GM13977 (cell line): Measurements from ENCODE around the gene PRKCA.
"Not testable (repeated sequence)": the region's sequence is repeated elsewhere in the genome, so short reads cannot be mapped to it uniquely, and the experiment has no call there.

Experiments
- DNase-seq: peaks from one replicate; pipeline ENCODE4 v3.0.0; 2012; ENCODE audit warnings: low spot score
- in situ Hi-C: fragments of 300-500 bp; cut with MboI; formaldehyde crosslinking; loops from one replicate; pipeline ENCODE4 v1.12.0; 2022; ENCODE audit warnings: low sequenced_read_pairs, low pct_unique_long_range_greater_than_20kb, mixed read lengths, inconsistent platforms; ENCODE audit not compliant: unreplicated experiment
- TF ChIP-seq, protein P1 (sequence below): IDR thresholded peaks from 2 replicates; pipeline ENCODE4 v1.5.1; 2012; ENCODE audit warnings: mild to moderate bottlenecking, control low read depth; ENCODE audit not compliant: insufficient read depth; ENCODE audit errors: extremely low read depth, missing control alignments

The PRKCA gene

DNA sequence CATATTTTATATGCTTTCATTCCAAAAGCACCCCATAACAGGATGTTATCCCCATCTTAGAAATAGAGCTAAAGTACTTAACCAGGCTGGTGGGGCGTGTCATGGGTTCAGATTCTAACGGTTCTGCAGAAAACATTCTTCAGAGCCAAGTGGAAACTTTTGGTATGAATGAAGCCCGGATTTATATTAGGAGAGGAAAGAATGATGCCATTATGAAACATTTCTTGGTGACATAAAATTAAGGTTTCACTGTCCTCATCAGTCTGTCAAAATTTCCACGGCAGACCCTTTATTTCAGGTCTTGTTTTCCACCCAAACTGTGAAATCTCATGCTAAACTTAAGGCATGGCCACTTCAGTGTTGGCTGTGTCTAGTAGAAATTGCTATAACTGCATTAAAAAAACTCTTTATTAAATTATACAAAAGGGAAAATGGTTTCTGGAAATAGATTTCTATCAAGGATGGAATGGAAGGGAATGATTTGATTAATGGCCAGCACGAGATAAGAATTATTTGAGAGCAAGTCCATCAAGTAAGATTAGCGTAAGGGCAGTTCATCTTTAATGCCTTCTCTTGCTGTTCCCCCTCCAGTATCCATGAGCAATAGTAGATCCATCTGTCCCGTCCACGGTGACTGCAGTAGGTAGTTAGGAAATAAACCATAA, 11.7 kb downstream of the PRKCA start:
- DNase-seq: no peak
- in situ Hi-C loops: no loop called here
- TF ChIP-seq, protein P1, sequence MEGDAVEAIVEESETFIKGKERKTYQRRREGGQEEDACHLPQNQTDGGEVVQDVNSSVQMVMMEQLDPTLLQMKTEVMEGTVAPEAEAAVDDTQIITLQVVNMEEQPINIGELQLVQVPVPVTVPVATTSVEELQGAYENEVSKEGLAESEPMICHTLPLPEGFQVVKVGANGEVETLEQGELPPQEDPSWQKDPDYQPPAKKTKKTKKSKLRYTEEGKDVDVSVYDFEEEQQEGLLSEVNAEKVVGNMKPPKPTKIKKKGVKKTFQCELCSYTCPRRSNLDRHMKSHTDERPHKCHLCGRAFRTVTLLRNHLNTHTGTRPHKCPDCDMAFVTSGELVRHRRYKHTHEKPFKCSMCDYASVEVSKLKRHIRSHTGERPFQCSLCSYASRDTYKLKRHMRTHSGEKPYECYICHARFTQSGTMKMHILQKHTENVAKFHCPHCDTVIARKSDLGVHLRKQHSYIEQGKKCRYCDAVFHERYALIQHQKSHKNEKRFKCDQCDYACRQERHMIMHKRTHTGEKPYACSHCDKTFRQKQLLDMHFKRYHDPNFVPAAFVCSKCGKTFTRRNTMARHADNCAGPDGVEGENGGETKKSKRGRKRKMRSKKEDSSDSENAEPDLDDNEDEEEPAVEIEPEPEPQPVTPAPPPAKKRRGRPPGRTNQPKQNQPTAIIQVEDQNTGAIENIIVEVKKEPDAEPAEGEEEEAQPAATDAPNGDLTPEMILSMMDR: no peak

DNA sequence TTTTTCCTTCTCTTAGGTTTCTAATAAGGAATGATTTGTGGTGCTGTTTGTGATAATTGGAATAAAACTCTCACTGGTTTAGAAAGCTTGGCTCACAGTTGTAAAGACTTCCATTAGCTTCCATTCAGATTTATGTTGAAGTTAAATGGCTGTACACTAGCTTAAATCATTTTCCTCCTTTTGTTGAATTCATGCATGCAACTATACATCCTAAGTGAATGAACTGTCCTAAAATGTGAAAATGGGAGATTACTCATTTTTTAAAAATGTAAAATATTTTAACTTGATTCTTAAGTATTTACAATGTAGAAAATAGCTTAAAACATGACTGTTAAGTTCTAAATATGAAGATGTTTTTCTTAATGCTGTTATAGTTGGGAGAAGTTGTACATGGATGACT, 15.2 kb downstream of the PRKCA start:
- TF ChIP-seq, protein P1: no peak
- DNase-seq: no peak
- in situ Hi-C loops: no loop called here

DNA sequence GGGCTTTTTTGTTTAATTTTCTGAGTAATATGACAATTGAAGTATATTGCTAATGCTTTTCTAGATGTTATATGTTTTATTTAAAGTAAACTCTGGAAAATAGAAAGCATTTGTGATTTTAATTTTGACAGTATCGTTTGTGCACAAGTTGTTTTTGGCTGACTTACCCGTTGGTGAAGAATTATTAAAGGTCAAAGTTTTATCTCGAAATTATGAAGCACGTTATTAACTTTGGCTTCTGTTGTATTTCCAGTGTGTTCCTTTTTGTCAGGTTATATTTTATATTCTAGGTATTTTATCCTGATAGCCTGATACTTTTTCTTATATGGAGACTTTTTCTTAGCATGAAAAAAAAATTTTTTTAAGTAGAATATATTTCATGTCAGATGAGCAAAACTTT, 16.8 kb downstream of the PRKCA start:
- TF ChIP-seq, protein P1: no peak
- in situ Hi-C loops: no loop called here
- no peak for DNase-seq

DNA sequence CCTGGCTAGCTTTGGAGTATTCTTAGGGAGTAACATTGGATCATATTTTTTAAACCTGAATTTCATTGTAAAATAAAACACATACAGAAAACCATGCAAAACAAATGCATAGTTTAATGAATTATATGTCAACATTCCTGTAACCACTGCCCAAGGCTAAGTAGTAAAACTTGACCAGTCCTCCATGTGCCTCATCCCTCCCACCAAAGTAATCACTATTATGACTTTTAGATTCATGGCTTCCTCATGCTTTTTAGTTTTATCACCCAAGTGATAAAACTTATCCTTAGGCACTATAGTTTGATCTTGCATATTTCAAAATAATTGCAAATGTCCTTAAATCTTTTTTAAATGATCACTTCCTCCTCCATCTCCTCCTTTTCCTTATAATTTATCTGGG, 20.4 kb downstream of the PRKCA start:
- DNase-seq: no peak
- TF ChIP-seq, protein P1: no peak
- in situ Hi-C loops: no loop called here

DNA sequence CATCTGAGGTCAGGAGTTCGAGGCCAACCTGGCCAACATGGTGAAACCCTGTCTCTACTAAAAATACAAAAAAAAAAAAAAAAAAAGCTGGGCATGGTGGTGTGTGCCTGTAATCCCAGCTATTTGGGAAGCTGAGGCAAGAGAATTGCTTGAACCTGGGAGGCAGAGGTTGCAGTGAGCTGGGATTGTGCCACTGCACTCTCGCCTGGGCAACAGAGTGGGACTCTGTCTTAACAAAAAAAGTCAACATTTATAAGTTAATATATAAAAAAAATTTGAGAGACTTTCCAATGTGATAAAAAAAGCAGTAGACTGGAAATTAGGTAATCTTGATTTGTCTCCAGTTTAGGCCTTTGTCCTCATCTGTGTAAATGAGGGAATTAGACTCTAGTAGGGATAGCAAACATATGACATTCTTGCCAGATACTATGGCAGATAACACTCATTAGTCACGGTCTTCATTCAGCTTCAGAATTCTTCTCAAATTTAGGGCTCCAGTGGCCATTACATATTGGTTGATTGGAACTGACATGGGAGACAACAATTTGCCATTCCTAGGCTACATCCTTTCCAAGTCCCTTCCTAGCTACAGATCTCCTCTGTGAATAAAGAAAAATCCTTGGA, 22.1 kb downstream of the PRKCA start:
- in situ Hi-C loops: not testable (repeated sequence)

DNA sequence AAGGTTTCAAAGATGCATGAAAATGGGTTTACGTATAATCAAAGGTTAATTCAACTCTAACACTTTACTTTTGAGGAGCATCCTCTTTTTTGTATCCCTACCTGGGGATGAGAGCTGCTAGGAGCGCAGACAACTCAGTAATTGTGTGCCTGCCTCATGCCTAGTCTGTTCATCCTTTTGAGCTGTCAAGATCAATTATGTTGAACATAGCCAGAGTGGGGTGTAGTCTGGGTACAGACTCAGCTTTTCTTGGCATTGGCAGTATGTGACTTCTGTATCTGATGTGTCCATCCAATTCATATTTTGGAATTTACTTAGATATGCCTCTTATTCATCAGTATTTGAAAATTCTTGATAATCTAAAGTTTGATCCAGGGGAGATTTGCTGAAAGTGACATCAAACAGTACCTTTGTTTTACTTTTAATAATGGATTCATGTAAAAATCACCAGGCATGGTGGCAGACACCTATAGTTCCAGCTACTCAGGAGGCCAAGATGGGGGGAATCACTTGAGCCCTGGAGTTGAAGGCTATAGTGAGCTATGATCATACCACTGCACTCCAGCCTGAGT, 24.1 kb downstream of the PRKCA start:
- TF ChIP-seq, protein P1: no peak
- in situ Hi-C loops: no loop called here
- no peak for DNase-seq

More for the DNA sequence above, 22.1 kb downstream of the PRKCA start:
- DNase-seq: not testable (repeated sequence)

DNA sequence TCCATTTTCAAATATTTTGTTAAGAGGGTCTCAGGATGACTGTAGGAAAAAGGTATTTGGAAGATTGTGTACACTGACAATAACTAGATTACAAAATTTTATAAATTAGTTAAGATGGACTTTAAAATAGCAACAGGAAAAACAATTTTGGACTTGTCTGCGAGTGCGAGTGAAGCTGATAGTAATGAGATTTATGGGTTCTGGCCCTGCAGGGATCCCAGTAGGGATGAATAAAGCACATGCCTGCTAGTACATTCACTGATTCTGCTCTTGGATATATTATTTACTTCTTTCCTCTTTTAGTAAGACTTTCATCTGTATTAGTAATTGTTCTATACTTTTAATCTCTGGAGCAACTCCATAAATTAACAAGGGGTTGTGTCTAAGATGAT, 28.2 kb downstream of the PRKCA start:
- in situ Hi-C loops: no loop called here
- TF ChIP-seq, protein P1: no peak
- DNase-seq: no peak
